Loucy (cell line): ENCODE results near the gene IL26.
A peak's percentile ranks its signal among the peaks of the same experiment; 100 is the strongest.

ENCODE experiments used
- H2AFZ ChIP-seq: fragments of 200-600 bp; sonication (generic); 2 replicates; pipeline ENCODE4 v1.6.0; 2016; ENCODE audit warnings: antibody characterized with exemption, mild to moderate bottlenecking, low read length, moderate library complexity
- H3F3A ChIP-seq: fragments of 200-600 bp; 2 replicates; pipeline ENCODE4 v1.6.0; 2016; ENCODE audit warnings: antibody characterized with exemption, low read depth, mild to moderate bottlenecking
- H3K27me3 ChIP-seq: fragments of 200-600 bp; sonication (generic); 2 replicates; pipeline ENCODE4 v1.6.1; 2014; ENCODE audit warnings: low read length, mild to moderate bottlenecking; ENCODE audit not compliant: insufficient read depth, poor library complexity, severe bottlenecking
- H3K36me3 ChIP-seq: fragments of 200-600 bp; sonication (generic); 2 replicates; pipeline ENCODE4 v1.6.1; 2016; ENCODE audit warnings: low read length; ENCODE audit not compliant: insufficient read depth
- H3K4me1 ChIP-seq: fragments of 200-600 bp; sonication (generic); 2 replicates; pipeline ENCODE4 v1.5.1; 2014; ENCODE audit warnings: low read length, mild to moderate bottlenecking; ENCODE audit not compliant: insufficient read depth, poor library complexity, severe bottlenecking
- H3K4me2 ChIP-seq: fragments of 200-600 bp; sonication (generic); 2 replicates; pipeline ENCODE4 v1.6.0; 2014; ENCODE audit warnings: antibody characterized with exemption, low read length, low read depth, mild to moderate bottlenecking; ENCODE audit not compliant: poor library complexity, severe bottlenecking
- H3K4me3 ChIP-seq: fragments of 200-600 bp; sonication (generic); 2 replicates; pipeline ENCODE4 v1.5.1; 2014; ENCODE audit warnings: low read length, mild to moderate bottlenecking, mixed read lengths; ENCODE audit not compliant: poor library complexity, severe bottlenecking
- H3K79me2 ChIP-seq: fragments of 200-600 bp; sonication (generic); 2 replicates; pipeline ENCODE4 v1.6.1; 2014; ENCODE audit warnings: low read length; ENCODE audit not compliant: insufficient read depth
- H3K9ac ChIP-seq: fragments of 200-600 bp; sonication (generic); 2 replicates; pipeline ENCODE4 v1.6.0; 2014; ENCODE audit warnings: mild to moderate bottlenecking, low read depth, low read length, moderate library complexity; ENCODE audit not compliant: poor library complexity, severe bottlenecking
- H3K9me2 ChIP-seq: fragments of 200-600 bp; sonication (generic); replicated peaks from 2 replicates; pipeline ENCODE4 v1.6.1; 2016; ENCODE audit warnings: low read depth, low read length, mixed read lengths
- H3K9me3 ChIP-seq: fragments of 200-600 bp; sonication (generic); 2 replicates; pipeline ENCODE4 v1.6.1; 2014; ENCODE audit warnings: mild to moderate bottlenecking, antibody characterized with exemption, low read length, low read depth; ENCODE audit not compliant: insufficient read depth
- H4K20me1 ChIP-seq: fragments of 200-600 bp; sonication (generic); 2 replicates; pipeline ENCODE4 v1.6.0; 2014; ENCODE audit warnings: antibody characterized with exemption, low read length, mild to moderate bottlenecking; ENCODE audit not compliant: insufficient read depth, poor library complexity, severe bottlenecking
- CTCF ChIP-seq: fragments of 200-600 bp; sonication (generic); conservative IDR thresholded peaks from 2 replicates; pipeline ENCODE4 v1.5.1; 2014; ENCODE audit warnings: mild to moderate bottlenecking, antibody characterized with exemption, low read length
- EZH2phosphoT487 ChIP-seq: fragments of 200-600 bp; IDR thresholded peaks from 2 replicates; pipeline ENCODE4 v1.6.1; 2018; ENCODE audit warnings: antibody characterized with exemption, mild to moderate bottlenecking, moderate library complexity, borderline replicate concordance

Gene IL26

GRCh38 chr12:68158432-68158831 is 67.2 kb downstream of the IL26 start:
- Histone ChIP-seq H3K36me3 (no peaks in the 10 kb centered on the region), H3K9me2 (no peaks in the 10 kb centered on the region), H4K20me1 (no peaks in the 10 kb centered on the region), H3K9me3 (no peaks in the 10 kb centered on the region), H3F3A (no peaks in the 10 kb centered on the region), H3K79me2 (no peaks in the 10 kb centered on the region), H3K4me1 (no peaks in the 10 kb centered on the region), H3K4me2 (no peak overlapping the region), H3K4me3 (no peak overlapping the region), H3K27me3 (no peaks in the 10 kb centered on the region), H2AFZ (no peak overlapping the region), H3K9ac (no peak overlapping the region)
- peak; percentile 89 for TF ChIP-seq CTCF
- no peak for TF ChIP-seq EZH2phosphoT487

- no peaks in the 10 kb centered on the region for H4K20me1 ChIP-seq
- H3K4me1 ChIP-seq: no peaks in the 10 kb centered on the region
- no peaks in the 10 kb centered on the region for H3K36me3 ChIP-seq
- no peaks in the 10 kb centered on the region for H3K9me3 ChIP-seq
- peak overlapping the region; percentile 43; the same call in 1 of the 2 replicates for H2AFZ ChIP-seq
- no peaks in the 10 kb centered on the region for H3K27me3 ChIP-seq
- H3K9ac ChIP-seq: no peak overlapping the region
- no peak overlapping the region for H3K4me3 ChIP-seq
- TF ChIP-seq CTCF: no peak
- no peak for TF ChIP-seq EZH2phosphoT487
- H3K4me2 ChIP-seq: no peak overlapping the region
- no peaks in the 10 kb centered on the region for H3F3A ChIP-seq
- H3K9me2 ChIP-seq: no peaks in the 10 kb centered on the region
- H3K79me2 ChIP-seq: no peaks in the 10 kb centered on the region
Observed at GRCh38 chr12:68157380-68157779, 68.2 kb downstream of the IL26 start.

DNA sequence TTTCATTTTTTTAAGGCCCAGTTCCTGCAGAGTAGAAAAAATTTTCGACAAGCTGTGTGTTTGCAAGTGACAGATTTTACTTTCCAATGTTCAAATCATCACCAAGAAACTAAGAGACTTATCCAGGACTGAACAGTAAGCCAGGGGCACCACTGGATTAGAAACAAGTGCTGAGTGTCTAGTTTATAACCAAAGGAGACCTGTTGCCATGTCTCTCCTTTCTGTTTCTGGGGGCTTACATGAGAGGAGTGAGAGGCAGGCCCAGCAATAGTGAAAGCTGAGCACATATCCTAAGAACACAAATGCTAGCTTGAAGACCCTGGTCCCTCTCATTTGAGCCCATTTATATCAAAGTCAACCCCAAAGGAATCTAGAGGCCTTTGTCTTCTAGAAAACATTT is 69.0 kb downstream of the IL26 start:
- no peak for TF ChIP-seq CTCF
- TF ChIP-seq EZH2phosphoT487: no peak
- Histone ChIP-seq H4K20me1 (no peaks in the 10 kb centered on the region), H3K36me3 (no peaks in the 10 kb centered on the region), H3K9me3 (no peaks in the 10 kb centered on the region), H3F3A (no peaks in the 10 kb centered on the region), H3K9ac (no peak overlapping the region), H3K27me3 (no peaks in the 10 kb centered on the region), H3K4me2 (no peak overlapping the region), H3K9me2 (no peaks in the 10 kb centered on the region), H3K4me1 (no peaks in the 10 kb centered on the region), H2AFZ (peak overlapping the region; percentile 43; the same call in 1 of the 2 replicates), H3K4me3 (no peak overlapping the region), H3K79me2 (no peaks in the 10 kb centered on the region)
